C1 segment of cervical spinal cord (tissue), 14 donors: Measurements from ENCODE around the gene RHBDD2.

Experiments used
- DNase-seq, 14 donors: peaks; one replicate each; lab custom pipeline; 2025; lab: John Stamatoyannopoulos, UW

RHBDD2 gene

GRCh38 chr7:75916685-75917634 is 38.1 kb downstream of the RHBDD2 start:
- no peak for DNase-seq

- DNase-seq: no peak
These were observed 41.8 kb downstream of the RHBDD2 start for GRCh38 chr7:75920431-75921161.

GRCh38 chr7:75921479-75921878 is 42.6 kb downstream of the RHBDD2 start:
- no peak for DNase-seq

- DNase-seq: no peak
These were observed 44.3 kb downstream of the RHBDD2 start for GRCh38 chr7:75922966-75923603.

- no peak for DNase-seq
These were observed 45.4 kb downstream of the RHBDD2 start for GRCh38 chr7:75924256-75924655.

GRCh38 chr7:75924889-75925288 is 46.1 kb downstream of the RHBDD2 start:
- DNase-seq: no peak

- DNase-seq: no peak
These were observed 47.0 kb downstream of the RHBDD2 start for GRCh38 chr7:75925717-75926435.

GRCh38 chr7:75928568-75928914 is 49.7 kb downstream of the RHBDD2 start:
- no peak for DNase-seq

- DNase-seq: peak in 1 of 14 donors; percentile 90
These were observed 52.8 kb downstream of the RHBDD2 start for GRCh38 chr7:75931680-75932079.

- DNase-seq: peak in 12 of 14 donors; percentile 3 to 76 (median 46)
These were observed 59.3 kb downstream of the RHBDD2 start for GRCh38 chr7:75937958-75938786.
